GM18502 (cell line): ENCODE measurements around the gene NLRP14.
A peak's percentile ranks its signal among the peaks of the same experiment; 100 is the strongest.

Source experiments
- ATAC-seq: cut with Tn5 transposase; IDR thresholded peaks from one replicate; pipeline ENCODE4 v1.9.1; 2021; ENCODE audit warnings: mild to moderate bottlenecking; ENCODE audit not compliant: unreplicated experiment, poor library complexity

Gene NLRP14

DNA sequence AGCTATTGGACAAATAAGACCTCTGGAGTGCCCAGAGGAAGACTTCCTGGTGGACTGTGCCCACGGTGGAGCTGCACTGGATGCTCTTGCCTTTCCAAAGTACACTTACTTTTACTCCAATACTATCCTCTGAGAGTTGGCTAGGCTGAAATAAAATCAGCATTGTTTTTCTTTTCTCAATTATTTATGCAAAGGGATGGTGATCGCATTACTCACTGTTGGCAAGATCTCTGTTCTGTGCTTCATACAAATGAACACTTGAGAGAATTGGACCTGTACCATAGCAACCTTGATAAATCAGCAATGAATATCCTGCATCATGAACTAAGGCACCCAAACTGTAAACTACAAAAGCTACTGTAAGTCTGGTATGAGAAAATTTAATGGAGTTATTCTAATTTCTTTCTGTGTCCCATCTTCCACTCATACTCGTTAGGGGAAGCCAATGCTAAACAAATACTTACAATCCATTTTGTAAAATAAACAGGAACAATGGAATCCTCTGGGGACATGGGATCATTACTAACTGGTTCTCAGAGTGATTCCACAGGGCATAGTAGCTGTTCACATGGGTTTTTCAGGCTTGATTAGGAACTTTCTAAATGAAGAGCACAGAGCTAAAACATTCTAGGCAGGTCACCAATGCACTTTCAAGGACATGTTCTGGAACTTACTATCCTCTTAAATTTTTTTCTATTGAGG is 26.3 kb downstream of the NLRP14 start:
- no peak for ATAC-seq

DNA sequence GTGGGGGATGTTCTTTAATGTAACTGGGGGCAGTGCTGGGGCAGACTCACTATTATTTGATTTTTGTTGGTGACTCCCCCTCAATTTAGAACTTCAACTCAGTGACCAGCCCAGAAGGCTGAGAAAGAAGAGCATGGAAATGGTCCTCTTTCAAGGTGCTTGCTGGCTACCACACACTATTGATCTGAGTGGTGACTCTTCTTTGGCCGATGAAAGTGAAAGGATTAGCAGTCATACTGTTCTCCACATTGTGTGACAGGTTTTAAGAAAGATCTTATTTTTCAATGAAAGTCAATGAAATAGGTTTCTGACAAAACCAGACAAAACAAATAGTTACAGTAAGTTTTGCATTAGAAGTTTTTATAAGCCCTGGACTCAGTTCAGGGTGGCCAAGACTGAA is 29.9 kb downstream of the NLRP14 start:
- no peak for ATAC-seq

- ATAC-seq = no peak
Measured at GRCh38 chr11:7056828-7057513, 36.7 kb downstream of the NLRP14 start.

DNA sequence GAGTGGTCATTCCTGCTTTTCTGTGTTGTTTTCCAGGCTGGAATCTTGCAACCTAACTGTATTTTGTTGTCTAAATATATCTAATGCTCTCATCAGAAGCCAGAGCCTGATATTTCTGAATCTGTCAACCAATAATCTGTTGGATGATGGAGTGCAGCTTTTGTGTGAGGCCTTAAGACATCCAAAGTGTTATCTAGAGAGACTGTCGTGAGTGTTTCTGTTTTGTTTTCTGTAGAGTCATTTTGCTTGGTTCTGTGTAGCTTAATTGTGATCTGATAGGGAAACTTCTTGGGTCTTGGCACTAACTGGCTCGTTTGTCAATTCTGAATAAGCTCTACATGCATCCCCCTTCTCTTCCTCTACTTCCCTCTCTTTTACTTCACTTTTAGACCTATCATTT is 37.4 kb downstream of the NLRP14 start:
- no peak for ATAC-seq

- ATAC-seq = no peak
Measured at GRCh38 chr11:7060868-7061267, 40.6 kb downstream of the NLRP14 start.

GRCh38 chr11:7062534-7062933 is 42.3 kb downstream of the NLRP14 start:
- no peak for ATAC-seq

GRCh38 chr11:7072401-7073028 is 52.2 kb downstream of the NLRP14 start:
- no peak for ATAC-seq

- no peak for ATAC-seq
Measured at GRCh38 chr11:7077101-7077500, 56.8 kb downstream of the NLRP14 start.

- no peak for ATAC-seq
Measured at GRCh38 chr11:7079545-7080135, 59.4 kb downstream of the NLRP14 start.

DNA sequence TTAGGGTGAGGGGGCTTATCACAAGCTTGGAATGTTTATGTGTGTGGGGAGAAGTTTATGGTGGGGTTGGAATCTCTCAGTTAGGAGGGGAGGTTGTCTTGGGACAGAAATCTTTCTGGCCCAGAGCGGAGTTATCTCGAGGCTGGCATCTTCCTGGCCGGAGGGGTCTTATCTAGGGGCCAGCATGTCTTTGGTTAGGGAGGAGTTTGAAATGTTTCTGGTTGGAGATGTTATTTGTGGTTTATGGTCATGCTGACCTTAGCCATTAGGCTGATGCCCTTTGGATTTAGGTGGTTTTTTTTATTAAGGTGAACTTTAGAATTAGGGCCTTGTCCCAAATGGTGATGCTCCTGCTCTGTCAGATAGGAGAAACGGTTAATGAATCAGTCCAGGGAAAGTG is 60.6 kb downstream of the NLRP14 start:
- no peak for ATAC-seq

DNA sequence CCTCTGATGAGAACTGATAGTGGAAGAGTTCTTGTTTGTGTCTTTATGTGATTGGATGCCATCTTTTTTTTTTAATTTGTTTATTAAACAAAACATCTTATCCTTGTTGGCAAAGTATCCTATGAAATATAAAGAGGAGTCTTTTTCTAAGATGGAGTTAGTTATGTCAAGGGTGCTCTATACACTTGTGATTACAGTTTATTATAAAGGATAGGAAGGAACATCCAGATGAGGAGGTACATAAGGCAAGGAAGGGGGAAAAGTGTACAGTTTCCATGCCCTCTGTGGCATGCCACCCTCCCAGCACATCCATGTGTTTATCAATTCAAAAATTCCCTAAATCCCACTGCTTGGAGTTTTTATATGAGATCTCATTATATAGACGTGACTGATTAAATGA is 61.2 kb downstream of the NLRP14 start:
- ATAC-seq = no peak

GRCh38 chr11:7088921-7089320 is 68.6 kb downstream of the NLRP14 start, which contains the start of gene RBMXL2:
RBMXL2 (plus strand) TSS chr11:7088998; CDS start chr11:7089121, 123 bp downstream.
- ATAC-seq = no peak

GRCh38 chr11:7089328-7090251 is 69.3 kb downstream of the NLRP14 start:
- ATAC-seq = no peak

DNA sequence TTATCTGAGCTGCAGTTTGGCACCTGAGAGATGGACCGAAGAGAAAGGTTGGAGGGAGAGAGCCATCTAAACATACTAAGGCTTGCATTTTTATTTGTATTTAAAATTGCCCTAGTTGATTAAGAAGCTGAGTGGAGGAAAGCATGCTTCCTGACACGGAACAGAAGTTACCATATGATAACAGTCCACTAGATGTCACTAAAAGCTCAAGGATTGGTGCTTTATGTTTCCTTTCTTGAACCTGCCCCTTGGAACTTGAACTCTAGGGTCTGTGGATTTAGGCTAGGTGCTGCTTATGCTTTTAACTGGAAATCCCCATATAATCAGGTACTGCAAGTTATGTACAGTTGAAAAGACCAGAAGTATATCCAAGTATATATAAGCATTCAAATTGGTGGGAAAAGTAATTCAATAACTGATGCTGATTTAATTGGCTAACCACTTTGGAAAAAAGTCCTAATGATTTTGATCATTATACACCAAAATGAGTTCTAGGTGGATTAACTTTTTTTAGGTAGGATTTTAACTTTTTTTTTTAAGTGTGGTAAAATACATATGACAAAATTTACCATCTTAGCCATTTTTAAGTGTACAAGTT is 78.1 kb downstream of the NLRP14 start:
- ATAC-seq = peak; percentile 85

- no peak for ATAC-seq
Measured at GRCh38 chr11:7115780-7116179, 95.5 kb downstream of the NLRP14 start.

- ATAC-seq = no peak
Measured at GRCh38 chr11:7116370-7116769, 96.1 kb downstream of the NLRP14 start.
